Measurements from ENCODE around the gene PLP2. TPM values are rescaled to one million over a fixed set of nuclear protein-coding genes. Genes with fewer than 3 reads are reported as not detected.
A peak's percentile ranks its signal among the peaks of the same experiment; 100 is the strongest.

The PLP2 gene
- total and polyA plus RNA-seq, 2 of the 13 experiments (the other 11 are each of a cell fraction or from before 2014, with no cell fraction given) = 0.40 to 3.6 TPM

- no peak for TF ChIP-seq ZNF337 (CRISPR knock-in tag; IDR thresholded peaks at IDR 0.05; ENCODE audit: borderline replicate concordance, low read depth)
- no peak for TF ChIP-seq ZEB1 (IDR thresholded peaks at IDR 0.05; ENCODE audit: insufficient replicate concordance, low read depth)
- TF ChIP-seq ZNF724P (CRISPR knock-in tag; IDR thresholded peaks at IDR 0.05; ENCODE audit: borderline replicate concordance) = 0 out of 2 replicates have a peak, but pooled peaks have one; percentile 29
- no peak for TF ChIP-seq HMGXB3 (CRISPR knock-in tag; IDR thresholded peaks at IDR 0.05; ENCODE audit: borderline replicate concordance)
- no peak for TF ChIP-seq CREM (IDR thresholded peaks at IDR 0.05)
- no peak for TF ChIP-seq CREM (CRISPR knock-in tag; IDR thresholded peaks at IDR 0.05)
- no peak for TF ChIP-seq ZNF484 (CRISPR knock-in tag; IDR thresholded peaks at IDR 0.05; ENCODE audit: borderline replicate concordance, low read depth)
- no peak for TF ChIP-seq ATF7 (IDR thresholded peaks at IDR 0.05)
- no peak for TF ChIP-seq ATF7 (CRISPR knock-in tag; IDR thresholded peaks at IDR 0.05)
- peak; percentile 85 for TF ChIP-seq SAP130 (CRISPR knock-in tag; IDR thresholded peaks at IDR 0.05; ENCODE audit: low read depth)
- TF ChIP-seq ZNF614 (CRISPR knock-in tag; IDR thresholded peaks at IDR 0.05; ENCODE audit: borderline replicate concordance) = no peak
- peak; percentile 7; the same call in 1 of the 2 replicates for TF ChIP-seq FOSL2 (CRISPR knock-in tag; IDR thresholded peaks at IDR 0.05)
- no peak for TF ChIP-seq RFX1 (IDR thresholded peaks at IDR 0.05)
- no peak for TF ChIP-seq ZHX2 (IDR thresholded peaks at IDR 0.05; ENCODE audit: low read depth)
- no peak for TF ChIP-seq ZHX2 (CRISPR knock-in tag; IDR thresholded peaks at IDR 0.05; ENCODE audit: borderline replicate concordance)
- no peak for TF ChIP-seq ZNF18 (CRISPR knock-in tag; IDR thresholded peaks at IDR 0.05; ENCODE audit: insufficient replicate concordance)
These were observed 14.7 kb downstream of the PLP2 start, which contains the start of gene PRICKLE3 (continued) for GRCh38 chrX:49186125-49187027.
